ENCODE measurements around the gene USP7.
"Not testable (repeated sequence)": the region's sequence is repeated elsewhere in the genome, so short reads cannot be mapped to it uniquely, and the experiment has no call there.

USP7 gene

GRCh38 chr16:8971416-8971815, 7.7 kb upstream of the USP7 start:
- DNase-seq: no peak

GRCh38 chr16:8969202-8969897, 5.6 kb upstream of the USP7 start:
- DNase-seq: not testable (repeated sequence)

- DNase-seq: not testable (repeated sequence)
Observed at GRCh38 chr16:8968054-8968453, 4.3 kb upstream of the USP7 start.

- no peak for DNase-seq
Observed at GRCh38 chr16:8967132-8967821, 3.6 kb upstream of the USP7 start.

GRCh38 chr16:8966817-8967131, 3.1 kb upstream of the USP7 start:
- no peak for DNase-seq

GRCh38 chr16:8964462-8964861, 756 bp upstream of the USP7 start:
- no peak for DNase-seq

GRCh38 chr16:8963010-8963820, 491 bp downstream of the USP7 start:
- no peak for DNase-seq

GRCh38 chr16:8962393-8963009, 1.2 kb downstream of the USP7 start:
- DNase-seq: peak in 1 of 2 experiments; percentile 7

GRCh38 chr16:8961811-8962390, 1.8 kb downstream of the USP7 start:
- no peak for DNase-seq

- no peak for DNase-seq
Observed at GRCh38 chr16:8960788-8961109, 3.0 kb downstream of the USP7 start.

- DNase-seq: no peak
Observed at GRCh38 chr16:8959921-8960787, 3.6 kb downstream of the USP7 start.

- DNase-seq: no peak
Observed at GRCh38 chr16:8958344-8959167, 5.2 kb downstream of the USP7 start.

GRCh38 chr16:8957509-8958157, 6.1 kb downstream of the USP7 start:
- no peak for DNase-seq

GRCh38 chr16:8957063-8957397, 6.7 kb downstream of the USP7 start:
- no peak for DNase-seq

- no peak for DNase-seq
Observed at GRCh38 chr16:8956265-8957062, 7.2 kb downstream of the USP7 start.

GRCh38 chr16:8955828-8956227, 7.9 kb downstream of the USP7 start:
- no peak for DNase-seq

- no peak for DNase-seq
Observed at GRCh38 chr16:8953064-8953463, 10.6 kb downstream of the USP7 start.

- no peak for DNase-seq
Observed at GRCh38 chr16:8952281-8952751, 11.4 kb downstream of the USP7 start.

GRCh38 chr16:8951447-8952280, 12.0 kb downstream of the USP7 start:
- no peak for DNase-seq
